Adrenal gland (tissue), 5 donors: ENCODE measurements around the gene TOX2.

Experiments used
- POLR2A ChIP-seq, 2 donors: fragments of 450-650 bp; IDR thresholded peaks; one replicate each; pipeline ENCODE4 v1.6.1; 2017; ENCODE audit warnings: antibody characterized with exemption in 2 of 2, mild to moderate bottlenecking in 2 of 2, moderate library complexity in 1 of 2
- TF ChIP-seq, protein P1 (sequence below), 6 experiments: fragments of 450-650 bp in 4 of 6; fragments of 200-600 bp in 2 of 6; sonication (generic) in 1 of 6; IDR thresholded peaks; 1 replicate in 5 of 6; 2 replicates in 1 of 6; pipeline versions ENCODE4 v1.5.1 to v1.8.0; 2016 to 2021; ENCODE audit warnings: antibody characterized with exemption in 6 of 6, mild to moderate bottlenecking in 2 of 6, moderate library complexity in 1 of 6
- donor health status: DM: no; HTN: no; CAD: no.

DNA sequence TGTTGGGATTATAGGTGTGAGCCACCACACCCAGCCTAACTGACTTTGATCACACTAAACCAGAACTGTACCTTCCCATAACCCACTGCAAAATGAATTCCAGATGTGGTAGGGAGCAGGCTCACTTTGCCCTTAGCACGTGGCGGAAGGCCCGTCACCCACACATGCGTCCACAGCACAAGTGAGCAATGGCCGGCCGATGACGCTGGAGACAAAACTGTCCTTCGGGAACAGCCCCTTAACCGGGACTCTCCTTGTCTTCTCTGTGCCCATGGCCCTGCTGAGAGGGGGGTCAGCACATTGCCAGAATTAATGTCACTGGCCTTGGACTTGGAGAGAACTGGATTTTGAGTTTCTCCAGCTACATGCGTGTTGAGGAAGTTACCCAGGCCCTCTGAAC lies 107.2 kb downstream of the TOX2 start:
- TF ChIP-seq, protein P1, sequence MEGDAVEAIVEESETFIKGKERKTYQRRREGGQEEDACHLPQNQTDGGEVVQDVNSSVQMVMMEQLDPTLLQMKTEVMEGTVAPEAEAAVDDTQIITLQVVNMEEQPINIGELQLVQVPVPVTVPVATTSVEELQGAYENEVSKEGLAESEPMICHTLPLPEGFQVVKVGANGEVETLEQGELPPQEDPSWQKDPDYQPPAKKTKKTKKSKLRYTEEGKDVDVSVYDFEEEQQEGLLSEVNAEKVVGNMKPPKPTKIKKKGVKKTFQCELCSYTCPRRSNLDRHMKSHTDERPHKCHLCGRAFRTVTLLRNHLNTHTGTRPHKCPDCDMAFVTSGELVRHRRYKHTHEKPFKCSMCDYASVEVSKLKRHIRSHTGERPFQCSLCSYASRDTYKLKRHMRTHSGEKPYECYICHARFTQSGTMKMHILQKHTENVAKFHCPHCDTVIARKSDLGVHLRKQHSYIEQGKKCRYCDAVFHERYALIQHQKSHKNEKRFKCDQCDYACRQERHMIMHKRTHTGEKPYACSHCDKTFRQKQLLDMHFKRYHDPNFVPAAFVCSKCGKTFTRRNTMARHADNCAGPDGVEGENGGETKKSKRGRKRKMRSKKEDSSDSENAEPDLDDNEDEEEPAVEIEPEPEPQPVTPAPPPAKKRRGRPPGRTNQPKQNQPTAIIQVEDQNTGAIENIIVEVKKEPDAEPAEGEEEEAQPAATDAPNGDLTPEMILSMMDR (IDR thresholded peaks at IDR 0.05) = no peak
- no peak for TF ChIP-seq POLR2A (IDR thresholded peaks at IDR 0.05)
